GM10847 (cell line): ENCODE measurements around the gene TENT4A.

Experiments
- POLR2A ChIP-seq: IDR thresholded peaks from 2 replicates; pipeline ENCODE4 v1.6.1; 2011; ENCODE audit not compliant: insufficient read length; ENCODE audit errors: extremely low read depth

Gene TENT4A

GRCh38 chr5:6746244-6746643 lies 33.0 kb downstream of the TENT4A start:
- TF ChIP-seq POLR2A, result no peak

GRCh38 chr5:6747103-6747502 lies 33.9 kb downstream of the TENT4A start:
- no peak for TF ChIP-seq POLR2A

DNA sequence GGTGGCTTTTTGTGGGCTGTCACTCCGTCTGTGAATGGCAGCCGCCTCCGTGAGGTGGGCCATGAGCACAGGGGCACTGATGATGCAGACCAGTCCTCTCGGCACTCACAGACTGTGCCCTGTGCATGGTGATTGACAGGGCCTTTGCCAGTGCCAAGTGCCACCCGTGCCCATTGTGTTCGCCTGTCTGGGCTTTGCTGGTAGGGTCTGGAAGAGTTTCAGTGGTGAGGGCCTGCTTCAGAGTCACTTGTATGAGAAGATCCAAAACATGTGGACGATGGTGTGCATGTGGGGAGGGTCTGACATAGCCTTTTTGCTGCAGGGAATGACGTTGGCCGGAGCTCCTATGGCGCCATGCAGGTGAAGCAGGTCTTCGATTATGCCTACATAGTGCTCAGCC lies 34.9 kb downstream of the TENT4A start:
- no peak for TF ChIP-seq POLR2A

GRCh38 chr5:6749026-6749716 lies 35.9 kb downstream of the TENT4A start:
- TF ChIP-seq POLR2A, result no peak

DNA sequence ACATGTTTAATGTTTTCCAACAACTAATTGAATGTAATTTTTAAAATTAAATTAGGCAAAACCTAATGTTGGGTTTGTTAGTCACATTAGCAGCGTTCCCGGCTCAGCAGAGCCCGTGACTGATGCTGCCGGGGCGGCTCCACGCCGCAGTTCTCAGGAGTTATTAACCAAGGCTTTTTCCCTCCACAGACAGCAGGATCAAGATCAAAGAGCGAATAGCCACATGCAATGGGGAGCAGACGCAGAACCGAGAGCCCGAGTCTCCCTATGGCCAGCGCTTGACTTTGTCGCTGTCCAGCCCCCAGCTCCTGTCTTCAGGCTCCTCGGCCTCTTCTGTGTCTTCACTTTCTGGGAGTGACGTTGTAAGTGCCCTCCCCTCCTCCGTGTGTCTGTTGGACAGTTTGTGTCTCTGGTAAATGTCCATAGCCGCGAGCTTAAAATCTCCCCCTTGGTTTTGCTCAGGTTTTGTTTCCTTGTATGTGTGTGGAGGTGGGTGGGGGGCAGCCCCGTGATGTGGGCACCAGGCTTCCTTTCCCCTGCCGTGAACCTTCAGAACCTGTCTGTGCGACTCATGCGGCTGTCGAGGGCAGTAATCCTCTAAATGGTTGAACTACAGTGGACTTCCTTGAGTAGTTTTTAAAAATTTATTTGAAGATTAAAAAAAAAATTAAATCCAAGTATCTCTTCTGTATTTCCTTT lies 37.1 kb downstream of the TENT4A start:
- no peak for TF ChIP-seq POLR2A

- TF ChIP-seq POLR2A, result no peak
These were observed 37.9 kb downstream of the TENT4A start for GRCh38 chr5:6750951-6751685.

DNA sequence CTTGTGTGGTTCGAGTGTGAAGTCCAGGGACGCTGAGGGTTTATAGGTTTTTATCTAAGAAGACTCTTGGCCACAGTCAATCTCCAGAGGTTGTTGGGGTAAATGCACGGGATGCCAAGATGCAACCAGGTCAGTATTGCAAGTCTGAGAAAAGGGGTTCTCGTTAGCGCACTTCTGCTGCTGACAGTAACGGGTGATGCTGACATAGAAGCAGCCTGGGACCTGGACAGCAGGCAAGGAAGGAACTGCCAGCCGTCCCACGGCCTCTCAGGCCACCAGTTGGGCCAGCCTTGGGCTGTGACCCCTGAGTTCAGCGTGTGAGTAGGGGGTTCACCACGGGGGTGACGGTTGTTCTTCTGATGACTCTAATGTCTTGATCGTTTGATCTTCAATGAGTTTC lies 39.0 kb downstream of the TENT4A start:
- TF ChIP-seq POLR2A, result no peak

DNA sequence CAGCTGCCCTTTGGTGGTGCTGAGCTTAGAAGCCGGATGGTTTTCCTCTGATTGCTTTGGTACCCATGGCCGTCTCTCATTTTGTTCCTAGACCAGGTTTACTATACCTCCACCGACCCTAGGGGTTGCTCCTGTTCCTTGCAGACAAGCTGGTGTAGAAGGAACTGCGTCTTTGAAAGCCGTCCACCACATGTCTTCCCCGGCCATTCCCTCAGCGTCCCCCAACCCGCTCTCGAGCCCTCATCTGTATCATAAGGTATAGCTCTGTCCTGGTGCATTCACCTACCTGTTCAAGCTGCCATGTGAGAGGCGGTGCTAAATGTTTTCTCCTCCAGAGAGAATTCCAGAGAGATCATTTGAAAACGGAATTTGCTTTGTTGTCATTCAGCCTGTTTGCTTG lies 39.5 kb downstream of the TENT4A start:
- TF ChIP-seq POLR2A, result no peak

- no peak for TF ChIP-seq POLR2A
These were observed 40.6 kb downstream of the TENT4A start for GRCh38 chr5:6753851-6754250.

GRCh38 chr5:6754766-6755165 lies 41.5 kb downstream of the TENT4A start:
- TF ChIP-seq POLR2A, result no peak

DNA sequence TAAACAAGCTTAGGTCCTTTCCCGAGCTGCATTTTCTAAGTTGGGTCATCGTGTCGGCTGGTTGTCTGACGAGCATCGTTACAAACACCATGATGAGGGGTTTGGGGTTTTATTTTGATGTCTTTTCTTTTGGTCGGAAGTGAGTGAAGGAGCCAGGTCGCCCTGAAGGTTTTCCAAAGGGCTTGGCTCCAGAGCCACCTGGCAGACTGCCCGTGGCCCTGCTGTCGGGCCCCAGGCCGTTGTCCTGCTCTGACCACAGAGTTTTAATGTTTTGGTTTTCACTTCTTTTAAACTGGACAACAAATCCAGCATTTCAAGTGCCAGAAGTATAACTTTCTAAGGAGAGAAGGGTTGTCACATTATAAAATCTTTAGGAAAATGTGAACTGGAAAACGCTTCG lies 42.3 kb downstream of the TENT4A start:
- TF ChIP-seq POLR2A, result no peak

- TF ChIP-seq POLR2A, result no peak
These were observed 42.7 kb downstream of the TENT4A start for GRCh38 chr5:6755941-6756340.

DNA sequence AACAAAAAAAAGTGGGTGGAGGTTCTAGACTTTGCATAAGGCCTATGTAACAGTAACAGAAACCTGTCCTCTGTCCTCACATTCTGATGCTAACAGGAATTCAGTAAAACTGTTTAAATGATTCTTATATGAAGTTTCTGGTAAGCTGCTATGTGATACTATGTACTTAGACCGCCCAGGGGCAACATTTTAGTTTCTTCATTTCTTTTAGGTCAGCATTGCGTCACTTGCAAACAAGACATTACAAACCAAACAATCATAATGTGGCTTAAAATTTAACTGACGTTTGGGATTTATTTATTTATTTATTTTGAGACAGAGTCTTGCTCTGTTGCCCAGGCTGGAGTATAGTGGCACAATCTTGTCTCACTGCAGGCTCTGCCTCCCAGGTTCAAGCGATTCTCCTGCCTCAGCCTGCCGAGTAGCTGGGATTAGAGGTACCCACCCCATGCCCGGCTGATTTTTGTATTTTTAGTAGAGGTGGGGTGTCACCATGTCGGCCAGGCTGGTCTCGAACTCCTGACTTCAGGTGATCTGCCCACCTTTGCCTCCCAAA lies 44.3 kb downstream of the TENT4A start:
- TF ChIP-seq POLR2A, result no peak

- TF ChIP-seq POLR2A, result no peak
These were observed 45.0 kb downstream of the TENT4A start for GRCh38 chr5:6758236-6758635.

DNA sequence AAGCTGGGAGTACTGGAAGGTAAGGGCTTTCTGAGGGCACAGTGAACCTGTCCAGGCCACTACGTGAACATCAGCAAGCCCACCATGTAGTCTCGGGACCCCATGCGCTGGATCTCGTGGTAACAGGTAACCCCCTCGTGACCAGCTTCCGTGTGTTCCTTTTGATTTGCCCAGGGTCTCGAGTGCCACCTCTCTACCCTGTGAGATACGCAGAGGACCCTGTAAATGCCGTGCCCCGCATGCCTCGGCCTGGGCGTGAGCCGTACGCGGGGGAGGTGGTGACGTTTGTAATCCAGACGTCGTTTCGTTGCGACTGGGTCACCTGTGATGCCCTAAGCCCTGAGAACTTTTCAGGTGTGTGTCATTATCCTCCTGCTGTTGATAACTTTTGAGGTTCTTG lies 45.5 kb downstream of the TENT4A start:
- TF ChIP-seq POLR2A, result no peak

DNA sequence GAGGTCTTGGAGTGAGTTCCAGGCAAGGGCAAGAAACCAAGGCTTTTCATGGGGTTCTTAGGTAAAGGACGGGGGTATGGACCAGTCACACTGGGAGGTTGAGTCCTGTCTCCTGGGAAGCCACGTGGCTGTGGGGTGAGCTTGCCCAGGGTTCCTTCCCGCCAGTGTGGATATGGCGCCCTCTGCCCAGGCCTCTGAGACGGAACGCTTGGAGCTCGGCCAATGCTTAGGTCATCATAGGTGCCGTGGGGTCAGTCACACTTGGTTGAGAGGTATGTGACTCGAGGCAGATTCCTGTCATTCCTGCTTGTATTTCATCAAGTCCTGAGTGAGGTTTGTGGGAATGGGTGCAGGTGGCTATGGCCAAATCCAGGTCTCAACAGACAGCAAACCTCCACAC lies 46.2 kb downstream of the TENT4A start:
- TF ChIP-seq POLR2A, result no peak
